ENCODE results near the gene AP4M1.

AP4M1 gene

DNA sequence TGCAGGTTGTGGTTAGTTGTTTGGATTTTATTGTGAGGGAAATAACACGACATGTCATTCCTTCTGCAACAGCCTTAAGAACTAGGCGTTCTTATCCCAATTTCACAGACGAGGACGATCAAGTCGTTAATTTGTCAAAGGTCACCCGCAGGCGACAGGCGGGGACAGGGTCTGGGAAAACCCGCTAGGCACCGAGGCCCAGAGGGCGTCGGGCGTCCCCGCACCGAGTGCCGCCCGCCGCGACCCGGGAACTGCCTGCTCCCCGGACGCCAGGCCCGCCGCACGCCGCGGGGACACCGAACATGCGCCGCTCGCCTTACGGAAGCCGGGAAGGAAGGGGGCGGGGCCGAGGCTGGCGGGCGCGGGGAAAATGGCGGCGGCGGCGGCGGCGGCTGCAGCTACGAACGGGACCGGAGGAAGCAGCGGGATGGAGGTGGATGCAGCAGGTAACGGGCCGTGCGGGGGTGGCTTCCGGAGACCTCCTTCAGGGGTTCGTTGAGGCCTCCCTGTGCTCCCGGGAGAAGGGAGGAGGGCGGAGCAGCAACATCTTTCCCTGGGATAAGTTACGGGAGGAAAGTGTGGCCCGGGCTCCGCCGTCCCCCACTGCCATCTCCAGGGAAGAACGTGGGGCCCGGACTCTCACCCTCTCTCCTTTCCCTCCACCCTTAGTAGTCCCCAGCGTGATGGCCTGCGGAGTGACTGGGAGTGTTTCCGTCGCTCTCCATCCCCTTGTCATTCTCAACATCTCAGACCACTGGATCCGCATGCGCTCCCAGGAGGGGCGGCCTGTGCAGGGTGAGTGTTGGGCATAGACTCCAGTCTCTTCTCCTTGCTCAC lies 12.6 kb upstream of the AP4M1 start, which contains the start of gene COPS6:
COPS6 (plus strand) TSS at position 349 of the 837 bp plus-strand sequence; CDS start at position 371, 22 bp downstream.
- peaks cover 12% of the 10 kb centered on the region for H3K36me3 ChIP-seq (ENCODE audit: control insufficient read depth, insufficient read depth, low read length)
- peaks cover 16% of the 10 kb centered on the region for H3K4me1 ChIP-seq (ENCODE audit: control insufficient read depth, insufficient read depth, low read length)
- H3K9me3 ChIP-seq (ENCODE audit: control insufficient read depth, low read length): no peaks in the 10 kb centered on the region
- peak within 1 kb of the TSS; percentile 87 for H3K9ac ChIP-seq (ENCODE audit: low read length)
- H3K27me3 ChIP-seq (ENCODE audit: control insufficient read depth, insufficient read depth, low read length): no peaks in the 10 kb centered on the region
- H3K4me3 ChIP-seq (ENCODE audit: low read length): peak within 1 kb of the TSS; percentile 87

DNA sequence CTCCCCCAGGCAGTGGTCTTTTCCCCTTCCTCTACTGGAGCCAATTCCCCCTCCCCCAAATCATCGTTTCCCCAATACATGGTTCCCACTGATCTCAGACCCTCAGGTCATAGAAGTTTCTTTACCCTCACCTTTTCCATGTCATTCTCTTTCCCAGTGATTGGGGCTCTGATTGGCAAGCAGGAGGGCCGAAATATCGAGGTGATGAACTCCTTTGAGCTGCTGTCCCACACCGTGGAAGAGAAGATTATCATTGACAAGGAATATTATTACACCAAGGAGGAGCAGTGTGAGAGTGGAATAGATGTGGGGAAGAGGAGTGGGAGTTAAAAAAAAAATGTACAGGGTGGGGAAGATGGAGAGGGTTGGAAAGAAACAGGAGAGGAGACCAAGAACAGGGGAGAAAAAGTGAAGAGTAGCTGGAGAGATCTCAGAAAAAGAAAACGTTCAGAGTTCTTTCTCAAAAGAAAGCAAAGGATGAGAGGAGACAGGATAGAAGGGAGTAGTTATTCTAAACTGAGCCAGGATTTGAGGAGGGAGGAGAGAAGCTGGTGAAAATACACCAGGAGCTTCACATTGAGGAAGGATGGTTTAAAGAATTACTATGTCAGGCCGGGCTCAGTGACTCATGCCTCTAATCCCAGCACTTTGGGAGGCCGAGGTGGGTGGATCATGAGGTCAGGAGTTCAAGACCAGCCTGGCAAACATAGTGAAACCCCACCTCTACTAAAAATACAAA lies 11.8 kb upstream of the AP4M1 start:
- Histone ChIP-seq H3K4me3 (ENCODE audit: low read length) (peak overlapping the region; percentile 87), H3K9me3 (ENCODE audit: control insufficient read depth, low read length) (no peaks in the 10 kb centered on the region), H3K36me3 (ENCODE audit: control insufficient read depth, insufficient read depth, low read length) (peaks cover 14% of the 10 kb centered on the region), H3K4me1 (ENCODE audit: control insufficient read depth, insufficient read depth, low read length) (peaks cover 16% of the 10 kb centered on the region), H3K27me3 (ENCODE audit: control insufficient read depth, insufficient read depth, low read length) (no peaks in the 10 kb centered on the region), H3K9ac (ENCODE audit: low read length) (peak overlapping the region; percentile 87)

DNA sequence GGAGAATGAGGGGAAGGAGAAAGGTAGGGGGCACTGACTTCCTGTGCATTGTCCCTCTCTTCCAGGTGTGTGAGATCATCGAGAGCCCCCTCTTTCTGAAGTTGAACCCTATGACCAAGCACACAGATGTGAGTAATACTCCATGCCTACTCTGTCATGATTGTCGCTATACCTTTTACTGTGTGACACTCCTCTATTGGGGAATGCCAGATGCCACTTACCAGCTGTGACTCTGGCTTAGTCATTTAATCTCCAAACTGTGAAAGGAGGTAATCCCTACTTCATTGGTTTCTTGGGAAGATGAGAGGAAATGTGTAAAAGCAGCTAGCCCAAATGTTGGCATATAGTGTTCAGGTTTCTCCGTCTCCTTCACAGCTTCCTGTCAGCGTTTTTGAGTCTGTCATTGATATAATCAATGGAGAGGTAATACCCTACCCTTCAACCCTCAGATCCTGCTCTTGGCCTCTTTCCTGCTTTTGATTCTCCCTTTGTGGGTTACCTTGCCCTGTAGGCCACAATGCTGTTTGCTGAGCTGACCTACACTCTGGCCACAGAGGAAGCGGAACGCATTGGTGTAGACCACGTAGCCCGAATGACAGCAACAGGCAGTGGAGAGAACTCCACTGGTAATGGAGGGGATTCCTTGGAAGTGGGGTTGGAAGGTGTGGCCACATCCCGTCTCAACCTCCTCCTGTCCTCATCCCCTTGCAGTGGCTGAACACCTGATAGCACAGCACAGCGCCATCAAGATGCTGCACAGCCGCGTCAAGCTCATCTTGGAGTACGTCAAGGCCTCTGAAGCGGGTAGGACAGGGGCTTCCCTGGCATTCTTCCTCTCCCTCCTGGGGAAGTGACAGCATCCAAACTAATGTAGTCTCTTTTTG lies 10.7 kb upstream of the AP4M1 start:
- Histone ChIP-seq H3K36me3 (ENCODE audit: control insufficient read depth, insufficient read depth, low read length) (peaks cover 14% of the 10 kb centered on the region), H3K4me3 (ENCODE audit: low read length) (no peak overlapping the region), H3K27me3 (ENCODE audit: control insufficient read depth, insufficient read depth, low read length) (no peaks in the 10 kb centered on the region)

DNA sequence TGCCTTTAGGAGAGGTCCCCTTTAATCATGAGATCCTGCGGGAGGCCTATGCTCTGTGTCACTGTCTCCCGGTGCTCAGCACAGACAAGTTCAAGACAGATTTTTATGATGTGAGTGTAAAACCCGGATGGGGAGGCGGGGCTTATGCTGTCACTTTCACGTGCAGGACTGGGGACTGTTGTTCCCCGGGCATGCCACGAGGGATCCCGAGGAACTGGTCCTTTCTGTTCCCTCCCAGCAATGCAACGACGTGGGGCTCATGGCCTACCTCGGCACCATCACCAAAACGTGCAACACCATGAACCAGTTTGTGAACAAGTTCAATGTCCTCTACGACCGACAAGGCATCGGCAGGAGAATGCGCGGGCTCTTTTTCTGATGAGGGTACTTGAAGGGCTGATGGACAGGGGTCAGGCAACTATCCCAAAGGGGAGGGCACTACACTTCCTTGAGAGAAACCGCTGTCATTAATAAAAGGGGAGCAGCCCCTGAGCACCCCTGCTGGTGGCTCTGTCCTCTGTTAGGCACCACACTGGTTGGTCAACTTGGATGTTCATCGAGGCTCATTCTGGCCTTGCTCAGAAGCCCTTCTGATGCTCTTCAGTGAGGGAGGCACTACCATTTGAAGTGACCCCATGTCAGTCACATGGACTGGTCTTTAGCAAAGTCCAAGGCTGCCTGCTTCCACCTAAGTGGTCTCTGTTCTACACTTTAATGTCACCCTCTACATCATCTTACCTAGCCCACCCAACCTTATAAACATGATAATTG lies 9.8 kb upstream of the AP4M1 start:
- Histone ChIP-seq H3K36me3 (ENCODE audit: control insufficient read depth, insufficient read depth, low read length) (peaks cover 14% of the 10 kb centered on the region), H3K4me3 (ENCODE audit: low read length) (no peak overlapping the region), H3K9me3 (ENCODE audit: control insufficient read depth, low read length) (no peaks in the 10 kb centered on the region), H3K9ac (ENCODE audit: low read length) (no peak overlapping the region), H3K27me3 (ENCODE audit: control insufficient read depth, insufficient read depth, low read length) (no peaks in the 10 kb centered on the region), H3K4me1 (ENCODE audit: control insufficient read depth, insufficient read depth, low read length) (peaks cover 16% of the 10 kb centered on the region)

More for the DNA sequence above, 10.7 kb upstream of the AP4M1 start:
- Histone ChIP-seq H3K4me1 (ENCODE audit: control insufficient read depth, insufficient read depth, low read length) (peaks cover 16% of the 10 kb centered on the region), H3K9me3 (ENCODE audit: control insufficient read depth, low read length) (no peaks in the 10 kb centered on the region), H3K9ac (ENCODE audit: low read length) (no peak overlapping the region)

DNA sequence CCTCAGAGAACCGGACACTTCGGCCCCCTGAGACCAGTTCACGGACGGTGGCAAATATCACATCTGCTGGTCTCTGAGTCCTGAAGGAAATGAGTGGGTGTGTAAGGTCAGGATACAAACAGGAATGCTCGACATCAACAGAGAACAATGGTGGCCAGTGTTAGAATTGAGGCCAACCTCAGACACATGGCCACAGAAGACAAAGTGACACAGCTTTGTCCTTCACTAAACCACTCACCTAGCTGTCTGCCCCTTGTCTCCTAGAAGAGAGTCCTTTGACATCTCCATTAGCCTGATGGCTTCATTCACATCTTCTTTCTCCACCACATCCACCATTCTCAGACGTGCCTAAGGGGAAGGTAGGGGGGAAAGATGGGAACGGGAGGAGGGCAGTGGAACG lies 8.4 kb upstream of the AP4M1 start:
- H3K9me3 ChIP-seq (ENCODE audit: control insufficient read depth, low read length): no peaks in the 10 kb centered on the region
- H3K4me3 ChIP-seq (ENCODE audit: low read length): no peak overlapping the region
- H3K4me1 ChIP-seq (ENCODE audit: control insufficient read depth, insufficient read depth, low read length): peaks cover 14% of the 10 kb centered on the region
- peaks cover 21% of the 10 kb centered on the region for H3K36me3 ChIP-seq (ENCODE audit: control insufficient read depth, insufficient read depth, low read length)
- no peak overlapping the region for H3K9ac ChIP-seq (ENCODE audit: low read length)
- H3K27me3 ChIP-seq (ENCODE audit: control insufficient read depth, insufficient read depth, low read length): no peaks in the 10 kb centered on the region

DNA sequence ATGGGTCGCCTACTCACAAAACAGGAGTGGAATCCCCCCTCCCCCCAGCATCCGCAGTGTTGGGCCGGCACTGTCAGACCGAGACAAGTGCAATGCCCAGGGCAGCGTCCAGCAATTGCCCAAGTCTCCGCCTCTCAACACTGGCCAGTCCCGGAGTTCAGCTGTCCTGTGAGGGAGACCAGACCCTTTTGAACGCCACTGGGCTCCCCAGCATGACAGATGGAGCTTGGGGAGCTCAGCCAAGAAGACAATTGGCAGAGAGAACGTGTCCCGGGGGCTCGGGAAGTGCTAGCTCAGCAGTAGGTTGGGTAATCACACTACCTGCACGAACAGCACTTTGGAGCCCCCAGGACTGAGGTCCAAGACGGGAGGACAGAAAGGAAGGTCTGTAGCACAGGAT lies 7.9 kb upstream of the AP4M1 start:
- Histone ChIP-seq H3K4me3 (ENCODE audit: low read length) (no peak overlapping the region), H3K9ac (ENCODE audit: low read length) (no peak overlapping the region), H3K4me1 (ENCODE audit: control insufficient read depth, insufficient read depth, low read length) (peaks cover 10% of the 10 kb centered on the region), H3K9me3 (ENCODE audit: control insufficient read depth, low read length) (no peaks in the 10 kb centered on the region), H3K36me3 (ENCODE audit: control insufficient read depth, insufficient read depth, low read length) (peaks cover 21% of the 10 kb centered on the region), H3K27me3 (ENCODE audit: control insufficient read depth, insufficient read depth, low read length) (no peaks in the 10 kb centered on the region)

DNA sequence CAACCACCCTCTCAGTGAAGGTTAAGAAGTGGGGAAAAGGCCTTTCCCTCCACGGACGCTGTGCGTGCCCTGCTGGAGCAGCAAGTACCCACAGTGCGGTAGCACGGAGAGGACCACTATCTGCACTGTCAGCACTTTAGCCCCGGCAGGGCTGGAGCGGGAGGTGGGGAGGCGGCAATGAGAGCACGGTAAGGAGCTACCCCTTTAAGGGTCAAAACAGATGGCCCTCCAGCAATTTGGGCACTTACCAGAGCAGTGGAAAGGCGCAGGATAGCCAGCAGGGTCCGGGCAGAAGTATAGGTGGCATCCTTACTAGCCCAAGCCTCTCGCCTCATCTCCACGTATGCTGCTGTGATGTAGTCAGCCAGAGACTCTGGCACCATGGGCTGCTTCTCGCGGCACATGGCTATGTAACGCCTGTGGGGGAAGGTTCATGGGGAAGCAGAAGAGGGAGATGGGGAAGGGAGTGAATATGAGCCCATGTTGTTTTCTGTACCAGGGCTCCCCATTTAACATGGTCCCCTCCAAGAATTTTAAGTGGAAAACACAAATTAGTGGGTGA lies 7.4 kb upstream of the AP4M1 start:
- no peak overlapping the region for H3K4me3 ChIP-seq (ENCODE audit: low read length)
- H3K36me3 ChIP-seq (ENCODE audit: control insufficient read depth, insufficient read depth, low read length): peaks cover 24% of the 10 kb centered on the region
- H3K27me3 ChIP-seq (ENCODE audit: control insufficient read depth, insufficient read depth, low read length): no peaks in the 10 kb centered on the region
- no peak overlapping the region for H3K9ac ChIP-seq (ENCODE audit: low read length)
- peaks cover 9% of the 10 kb centered on the region for H3K4me1 ChIP-seq (ENCODE audit: control insufficient read depth, insufficient read depth, low read length)
- H3K9me3 ChIP-seq (ENCODE audit: control insufficient read depth, low read length): no peaks in the 10 kb centered on the region

DNA sequence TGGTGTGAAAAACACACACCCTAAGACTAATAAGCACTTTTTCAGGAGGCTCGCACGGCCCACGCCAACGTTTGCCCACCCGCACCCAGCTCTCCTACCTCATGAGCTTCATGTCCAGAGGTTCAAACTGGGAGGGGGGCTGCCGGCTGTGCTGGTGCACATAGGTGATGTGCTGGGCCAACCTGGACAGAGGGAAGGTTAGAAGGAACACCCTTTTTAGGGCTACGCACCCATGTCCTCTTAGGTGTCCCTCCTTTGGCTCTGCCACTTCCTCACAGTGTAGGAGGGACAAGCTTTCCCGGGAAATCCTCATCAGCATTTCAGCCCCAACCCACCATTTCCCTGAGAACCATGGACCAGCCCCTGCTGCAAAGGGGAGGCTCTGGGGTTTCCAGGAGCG lies 6.2 kb upstream of the AP4M1 start:
- Histone ChIP-seq H3K9ac (ENCODE audit: low read length) (no peak overlapping the region), H3K4me3 (ENCODE audit: low read length) (no peak overlapping the region), H3K27me3 (ENCODE audit: control insufficient read depth, insufficient read depth, low read length) (no peaks in the 10 kb centered on the region), H3K9me3 (ENCODE audit: control insufficient read depth, low read length) (no peaks in the 10 kb centered on the region), H3K4me1 (ENCODE audit: control insufficient read depth, insufficient read depth, low read length) (peaks cover 13% of the 10 kb centered on the region), H3K36me3 (ENCODE audit: control insufficient read depth, insufficient read depth, low read length) (peaks cover 27% of the 10 kb centered on the region)

DNA sequence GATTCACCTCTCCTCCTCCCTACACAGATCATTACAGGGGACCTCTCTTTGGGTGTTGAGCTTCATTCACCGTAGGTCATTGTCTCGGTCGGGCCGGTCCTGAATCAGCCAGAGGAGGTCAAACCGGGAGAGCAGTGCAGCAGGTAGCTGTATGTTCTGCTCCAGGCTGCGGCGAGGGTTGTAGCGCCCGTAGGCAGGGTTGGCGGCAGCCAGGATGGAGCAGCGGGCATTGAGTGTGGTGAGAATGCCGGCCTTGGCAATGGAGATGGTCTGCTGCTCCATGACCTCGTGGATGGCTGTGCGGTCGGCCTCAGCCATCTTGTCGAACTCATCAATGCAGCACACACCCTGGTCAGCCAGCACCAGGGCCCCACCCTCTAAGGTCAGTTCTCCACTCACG lies 5.7 kb upstream of the AP4M1 start:
- H3K4me3 ChIP-seq (ENCODE audit: low read length): no peak overlapping the region
- H3K36me3 ChIP-seq (ENCODE audit: control insufficient read depth, insufficient read depth, low read length): peaks cover 27% of the 10 kb centered on the region
- H3K9ac ChIP-seq (ENCODE audit: low read length): no peak overlapping the region
- H3K4me1 ChIP-seq (ENCODE audit: control insufficient read depth, insufficient read depth, low read length): peaks cover 13% of the 10 kb centered on the region
- no peaks in the 10 kb centered on the region for H3K27me3 ChIP-seq (ENCODE audit: control insufficient read depth, insufficient read depth, low read length)
- no peaks in the 10 kb centered on the region for H3K9me3 ChIP-seq (ENCODE audit: control insufficient read depth, low read length)

DNA sequence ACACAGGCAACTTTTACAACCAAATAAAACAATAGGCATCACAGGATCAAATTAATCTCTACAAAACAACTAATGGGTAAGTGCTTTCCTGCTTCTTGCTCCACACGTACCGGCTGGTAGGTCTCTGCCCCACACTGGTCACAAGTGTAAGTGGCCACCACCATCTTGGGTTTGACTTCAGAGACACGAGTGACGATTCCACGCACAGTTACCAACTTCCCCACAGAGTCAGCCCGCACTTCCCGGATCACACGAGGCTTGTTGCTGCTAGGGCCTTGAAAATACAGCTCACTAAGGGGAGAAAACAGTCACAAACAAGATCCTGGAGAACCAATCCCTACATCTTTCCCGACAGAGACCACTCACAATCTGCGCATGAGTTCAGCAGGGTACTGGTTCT lies 2.5 kb upstream of the AP4M1 start:
- Histone ChIP-seq H3K36me3 (ENCODE audit: control insufficient read depth, insufficient read depth, low read length) (peaks cover 14% of the 10 kb centered on the region), H3K4me1 (ENCODE audit: control insufficient read depth, insufficient read depth, low read length) (peaks cover 28% of the 10 kb centered on the region), H3K9me3 (ENCODE audit: control insufficient read depth, low read length) (no peaks in the 10 kb centered on the region), H3K27me3 (ENCODE audit: control insufficient read depth, insufficient read depth, low read length) (no peaks in the 10 kb centered on the region), H3K4me3 (ENCODE audit: low read length) (no peak overlapping the region), H3K9ac (ENCODE audit: low read length) (peak overlapping the region; percentile 74)

DNA sequence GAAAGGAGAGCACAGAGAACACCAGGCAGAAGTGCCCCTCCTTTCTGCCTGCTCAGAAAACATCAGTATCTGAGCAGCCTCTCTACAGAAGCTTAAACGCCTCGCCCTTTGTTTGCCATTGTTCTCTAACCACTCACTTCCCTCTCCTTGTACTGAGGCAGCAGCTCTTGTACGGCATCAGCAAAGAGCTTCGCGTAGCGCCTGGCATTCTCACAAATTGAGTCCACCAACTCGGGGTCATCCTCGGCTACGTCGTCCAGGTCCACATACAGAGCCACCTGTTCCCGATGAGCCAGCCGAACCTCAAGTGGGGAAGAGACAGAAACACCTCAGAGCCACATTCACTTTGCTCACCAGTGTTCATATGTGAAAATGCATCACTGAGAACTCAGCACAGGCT lies 2.0 kb upstream of the AP4M1 start:
- peak overlapping the region; percentile 97 for H3K4me3 ChIP-seq (ENCODE audit: low read length)

More for the DNA sequence above, 2.0 kb upstream of the AP4M1 start:
- peaks cover 28% of the 10 kb centered on the region for H3K4me1 ChIP-seq (ENCODE audit: control insufficient read depth, insufficient read depth, low read length)
- peaks cover 13% of the 10 kb centered on the region for H3K36me3 ChIP-seq (ENCODE audit: control insufficient read depth, insufficient read depth, low read length)
- no peaks in the 10 kb centered on the region for H3K9me3 ChIP-seq (ENCODE audit: control insufficient read depth, low read length)
- no peaks in the 10 kb centered on the region for H3K27me3 ChIP-seq (ENCODE audit: control insufficient read depth, insufficient read depth, low read length)
- H3K9ac ChIP-seq (ENCODE audit: low read length): peak overlapping the region; percentile 74
